ENCODE measurements around the gene NPAS3. TPM values are rescaled to one million over a fixed set of nuclear protein-coding genes. Genes with fewer than 3 reads are reported as not detected.

The NPAS3 gene
- total RNA-seq, 1 experiment from 2014 or later: not detected

- ChIA-PET POLR2A (ENCODE audit: unreplicated experiment) (no interaction called here), CTCF (no interaction called here)
- Histone ChIP-seq H3K79me2 (ENCODE audit: low read depth) (no peaks in the 10 kb centered on the region), H4K20me1 (ENCODE audit: insufficient read depth) (no peaks in the 10 kb centered on the region), H3K36me3 (ENCODE audit: low read depth) (no peaks in the 10 kb centered on the region), H3K4me1 (replicated peaks; ENCODE audit: insufficient read depth) (no peaks in the 10 kb centered on the region), H3F3A (ENCODE audit: insufficient read depth, low read depth) (no peaks in the 10 kb centered on the region), H3K9me2 (ENCODE audit: insufficient read depth) (no peaks in the 10 kb centered on the region), H3K27me3 (ENCODE audit: insufficient read depth, low read depth) (no peaks in the 10 kb centered on the region), H2AFZ (no peak overlapping the region), H3K9me3 (ENCODE audit: insufficient read depth, low read depth) (no peaks in the 10 kb centered on the region), H3K4me2 (no peak overlapping the region), H3K27ac (no peak overlapping the region), H3K4me3 (no peak overlapping the region)
- no TSS peak for BruUV-seq (replicated peaks)
- TF ChIP-seq EZH2 (IDR thresholded peaks at IDR 0.05; ENCODE audit: low read depth) (no peak), CTCF (conservative IDR thresholded peaks at IDR 0.05) (no peak)
- intact Hi-C loops (cut with micrococcal nuclease; ENCODE audit: unreplicated experiment): no loop called here
- no peak for DNase-seq
Observed at GRCh38 chr14:33756833-33757232, 818.2 kb downstream of the NPAS3 start.

- ChIA-PET POLR2A (ENCODE audit: unreplicated experiment) (no interaction called here), CTCF (no interaction called here)
- Histone ChIP-seq H3K4me3 (no peak overlapping the region), H3K4me2 (no peak overlapping the region), H3F3A (ENCODE audit: insufficient read depth, low read depth) (no peaks in the 10 kb centered on the region), H3K9me2 (ENCODE audit: insufficient read depth) (no peaks in the 10 kb centered on the region), H3K27ac (no peak overlapping the region), H3K27me3 (ENCODE audit: insufficient read depth, low read depth) (no peaks in the 10 kb centered on the region), H2AFZ (no peak overlapping the region), H4K20me1 (ENCODE audit: insufficient read depth) (no peaks in the 10 kb centered on the region), H3K36me3 (ENCODE audit: low read depth) (no peaks in the 10 kb centered on the region), H3K79me2 (ENCODE audit: low read depth) (no peaks in the 10 kb centered on the region), H3K9me3 (ENCODE audit: insufficient read depth, low read depth) (no peaks in the 10 kb centered on the region), H3K4me1 (replicated peaks; ENCODE audit: insufficient read depth) (no peaks in the 10 kb centered on the region)
- no TSS peak for BruUV-seq (replicated peaks)
- intact Hi-C loops (cut with micrococcal nuclease; ENCODE audit: unreplicated experiment): no loop called here
- TF ChIP-seq EZH2 (IDR thresholded peaks at IDR 0.05; ENCODE audit: low read depth): no peak
- no peak for TF ChIP-seq CTCF (conservative IDR thresholded peaks at IDR 0.05)
- no peak for DNase-seq
Observed at GRCh38 chr14:33758547-33758946, 819.9 kb downstream of the NPAS3 start.

- BruUV-seq (replicated peaks): no TSS peak
- H3F3A ChIP-seq (ENCODE audit: insufficient read depth, low read depth): no peaks in the 10 kb centered on the region
- POLR2A ChIA-PET (ENCODE audit: unreplicated experiment): no interaction called here
- no peaks in the 10 kb centered on the region for H3K79me2 ChIP-seq (ENCODE audit: low read depth)
- intact Hi-C loops (cut with micrococcal nuclease; ENCODE audit: unreplicated experiment): no loop called here
- no peaks in the 10 kb centered on the region for H3K27me3 ChIP-seq (ENCODE audit: insufficient read depth, low read depth)
- H3K9me3 ChIP-seq (ENCODE audit: insufficient read depth, low read depth): no peaks in the 10 kb centered on the region
- H2AFZ ChIP-seq: no peak overlapping the region
- H3K4me3 ChIP-seq: no peak overlapping the region
- no peak overlapping the region for H3K27ac ChIP-seq
- no peak overlapping the region for H3K4me2 ChIP-seq
- TF ChIP-seq CTCF (conservative IDR thresholded peaks at IDR 0.05) (no peak), EZH2 (IDR thresholded peaks at IDR 0.05; ENCODE audit: low read depth) (no peak)
- no peaks in the 10 kb centered on the region for H3K36me3 ChIP-seq (ENCODE audit: low read depth)
- H3K4me1 ChIP-seq (replicated peaks; ENCODE audit: insufficient read depth): no peaks in the 10 kb centered on the region
- H3K9me2 ChIP-seq (ENCODE audit: insufficient read depth): no peaks in the 10 kb centered on the region
- DNase-seq: no peak
- CTCF ChIA-PET: no interaction called here
- no peaks in the 10 kb centered on the region for H4K20me1 ChIP-seq (ENCODE audit: insufficient read depth)
Observed at GRCh38 chr14:33762161-33762851, 823.6 kb downstream of the NPAS3 start.
